Measurements from ENCODE around the gene GABRA5.

GABRA5 gene

DNA sequence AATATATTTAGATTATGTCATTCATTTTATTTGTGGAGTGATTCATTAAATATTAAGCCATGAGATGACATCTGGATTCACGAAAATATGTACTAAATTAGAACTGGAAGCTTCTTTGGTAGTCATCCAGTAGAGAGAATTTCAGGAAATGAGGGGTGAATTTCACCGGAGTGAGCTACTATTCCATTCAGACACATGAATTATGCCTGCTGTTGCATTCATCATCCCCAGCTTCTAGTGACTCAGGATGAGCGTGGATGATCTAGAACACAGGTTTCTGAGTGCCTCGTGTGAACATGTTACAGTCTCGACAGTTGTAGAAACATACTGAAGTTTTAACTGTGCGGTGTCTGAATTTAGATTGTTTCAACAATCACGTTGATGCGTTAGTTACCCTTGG lies 61.2 kb downstream of the GABRA5 start:
- DNase-seq (ENCODE audit: low spot score) = no peak

DNA sequence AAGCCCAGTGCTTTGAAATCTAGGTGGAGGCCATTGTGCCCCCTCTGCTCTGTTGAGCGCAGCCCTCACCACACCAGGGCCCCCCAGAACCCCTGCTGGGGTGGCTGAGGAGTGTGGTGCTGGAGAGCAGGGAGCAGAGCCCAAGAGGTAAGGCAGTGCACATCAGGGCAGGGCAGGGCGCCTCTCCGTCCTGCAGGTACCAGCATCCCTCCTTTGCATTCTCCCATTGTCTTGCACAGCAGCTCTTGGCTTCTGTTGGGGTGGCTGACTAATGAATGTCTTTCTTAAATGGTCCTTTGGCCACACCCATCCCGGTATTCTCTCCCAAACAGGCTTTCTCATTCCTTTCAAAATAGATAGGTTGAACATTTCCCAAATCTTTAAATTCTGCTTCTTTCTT lies 62.7 kb downstream of the GABRA5 start:
- no peak for DNase-seq (ENCODE audit: low spot score)

DNA sequence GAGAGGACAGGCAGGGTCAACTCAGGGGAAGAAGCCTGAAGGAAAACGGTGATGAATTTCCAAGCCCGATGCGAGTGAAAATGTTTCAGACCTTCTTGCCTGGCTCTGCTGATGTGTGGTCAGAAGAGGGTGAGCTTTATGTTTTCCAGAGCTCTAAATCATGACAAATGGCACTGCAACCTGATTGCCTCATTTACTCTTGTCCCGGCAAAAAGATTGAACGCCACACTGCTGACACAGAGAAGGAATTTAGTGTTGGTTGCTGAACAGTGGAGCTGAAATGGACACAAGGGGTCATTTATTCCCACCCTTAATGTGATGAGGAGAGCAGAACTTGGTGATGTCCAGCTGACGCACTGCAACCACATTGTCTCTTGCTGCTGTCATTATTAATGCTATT lies 68.0 kb downstream of the GABRA5 start:
- DNase-seq (ENCODE audit: low spot score) = no peak

DNA sequence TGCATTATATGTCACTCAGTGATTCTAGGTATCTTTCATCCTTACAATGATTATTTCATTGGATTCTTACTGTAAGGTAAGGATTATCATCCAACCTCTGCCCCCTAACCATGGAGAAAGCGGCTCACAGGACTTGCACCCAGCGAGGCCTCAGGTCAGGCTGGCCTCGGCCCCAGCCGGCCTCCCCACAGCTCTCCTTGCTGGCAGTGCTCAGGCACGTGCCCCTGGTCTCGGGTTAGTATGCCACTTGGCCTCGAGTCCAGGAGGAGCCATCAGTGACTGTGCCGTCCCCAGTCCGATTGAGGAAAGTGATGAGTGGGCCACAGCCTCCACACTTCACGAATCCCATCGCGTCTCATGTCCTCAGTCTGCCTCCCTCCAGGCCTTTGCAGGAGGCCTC lies 68.5 kb downstream of the GABRA5 start:
- DNase-seq (ENCODE audit: low spot score) = no peak

DNA sequence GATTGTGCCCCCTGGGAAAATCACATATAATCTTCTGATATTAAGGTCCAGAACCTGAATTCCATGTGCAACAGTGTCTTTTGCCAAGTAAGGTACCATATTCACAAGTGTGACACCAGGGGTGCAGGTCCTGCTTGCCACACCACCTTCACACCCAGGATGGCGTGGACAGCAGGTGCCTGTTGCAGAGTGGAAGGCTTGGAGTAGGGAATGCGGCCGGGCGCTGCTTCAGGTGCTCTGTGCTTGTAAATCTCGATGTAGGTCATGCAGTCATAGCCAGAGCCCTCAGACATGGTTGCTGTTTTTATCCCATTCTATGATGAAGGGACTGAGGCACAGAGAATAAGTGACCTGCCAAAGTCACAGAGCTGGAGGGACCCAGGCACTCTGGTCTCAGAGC lies 69.6 kb downstream of the GABRA5 start:
- no peak for DNase-seq (ENCODE audit: low spot score)

DNA sequence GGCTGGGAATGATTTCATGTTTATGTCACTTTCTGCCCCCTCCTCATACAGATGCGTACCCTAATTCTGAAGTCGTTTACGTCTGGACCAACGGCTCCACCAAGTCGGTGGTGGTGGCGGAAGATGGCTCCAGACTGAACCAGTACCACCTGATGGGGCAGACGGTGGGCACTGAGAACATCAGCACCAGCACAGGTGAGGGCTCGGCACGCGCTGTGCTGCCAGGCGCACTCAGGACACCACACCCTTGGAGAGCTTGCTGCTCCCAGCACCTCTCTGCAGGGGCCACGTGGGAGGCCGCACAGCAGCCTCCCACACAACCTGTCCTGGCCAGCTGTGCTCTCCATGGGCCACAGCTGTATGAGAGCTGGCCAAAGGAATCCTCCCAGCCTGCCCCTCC lies 70.3 kb downstream of the GABRA5 start:
- no peak for DNase-seq (ENCODE audit: low spot score)

DNA sequence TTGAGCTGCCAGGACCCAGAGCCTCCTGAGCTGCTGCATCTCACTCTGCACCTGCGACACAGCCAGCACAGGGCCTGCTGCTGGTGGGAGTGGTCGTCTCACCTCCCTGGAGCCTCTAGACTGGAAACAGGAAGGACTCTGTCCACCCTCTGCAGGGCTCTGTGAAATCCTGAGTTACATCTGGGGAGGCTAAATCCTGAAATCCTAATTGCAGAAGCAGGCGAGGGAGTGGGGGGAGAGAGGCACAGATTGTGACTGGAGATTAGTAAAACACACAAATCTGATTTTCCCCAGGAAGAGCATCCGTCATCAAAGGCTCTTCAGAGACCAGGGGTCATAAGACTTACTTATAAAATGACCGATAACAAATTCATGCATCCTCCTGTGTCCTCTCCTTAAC lies 72.5 kb downstream of the GABRA5 start:
- no peak for DNase-seq (ENCODE audit: low spot score)

DNA sequence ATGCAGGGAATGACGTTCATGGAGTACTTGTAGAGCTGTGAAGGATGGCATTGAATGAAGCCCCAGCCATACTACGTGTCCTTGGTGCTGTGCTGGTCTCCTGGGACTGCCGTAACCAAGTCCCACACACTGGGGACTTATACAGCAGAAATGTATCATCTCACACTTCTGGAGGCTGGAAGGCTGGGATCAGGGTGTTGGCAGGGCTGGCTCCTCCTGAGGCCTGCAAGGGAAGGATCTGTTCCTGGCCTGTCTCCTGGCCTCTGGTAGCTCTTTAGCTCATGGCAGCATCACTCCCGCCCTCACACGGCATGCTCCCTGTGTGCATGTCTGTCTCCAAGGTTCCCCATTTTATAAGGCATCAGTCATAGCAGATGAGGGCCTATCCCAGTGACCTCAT lies 74.6 kb downstream of the GABRA5 start:
- no peak for DNase-seq (ENCODE audit: low spot score)

DNA sequence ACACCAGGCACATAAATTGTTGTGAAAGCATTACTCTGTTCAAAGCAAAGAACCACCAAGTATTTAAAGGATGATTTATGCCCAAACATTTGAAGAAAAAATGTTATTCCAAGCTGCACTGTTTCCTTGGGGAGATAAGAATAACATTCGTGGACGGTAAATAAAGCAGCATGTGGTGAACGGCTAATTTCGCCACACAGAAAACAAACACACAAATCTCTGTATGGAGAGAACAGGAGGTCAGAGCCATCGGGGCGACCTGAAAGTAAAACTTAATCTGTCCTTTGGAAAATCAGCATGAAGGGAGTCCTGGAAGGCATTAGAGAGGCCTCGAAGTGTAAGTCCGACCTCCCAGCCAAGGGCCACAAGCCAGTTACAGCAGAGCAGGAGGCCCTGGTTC lies 77.0 kb downstream of the GABRA5 start:
- no peak for DNase-seq (ENCODE audit: low spot score)

DNA sequence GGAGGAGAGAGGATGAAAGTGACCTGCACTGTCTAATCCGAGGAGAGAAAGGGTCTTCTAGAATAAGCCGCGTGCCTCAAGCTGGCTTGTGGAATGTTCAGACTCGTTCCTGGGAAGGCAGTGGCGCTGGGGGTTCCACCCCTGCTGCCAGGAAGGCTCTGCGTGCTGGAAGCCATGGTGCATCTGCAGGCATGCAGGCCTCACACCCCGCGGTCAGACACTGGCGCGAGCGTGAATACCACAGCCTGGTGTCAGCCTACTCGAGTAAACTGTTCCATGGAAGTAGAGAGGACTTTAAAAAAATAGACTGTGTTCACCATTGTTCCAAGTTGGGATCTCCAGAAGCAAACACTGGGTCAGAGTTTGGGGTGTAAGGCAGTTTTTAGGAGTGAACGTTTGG lies 78.2 kb downstream of the GABRA5 start:
- DNase-seq (ENCODE audit: low spot score) = no peak

DNA sequence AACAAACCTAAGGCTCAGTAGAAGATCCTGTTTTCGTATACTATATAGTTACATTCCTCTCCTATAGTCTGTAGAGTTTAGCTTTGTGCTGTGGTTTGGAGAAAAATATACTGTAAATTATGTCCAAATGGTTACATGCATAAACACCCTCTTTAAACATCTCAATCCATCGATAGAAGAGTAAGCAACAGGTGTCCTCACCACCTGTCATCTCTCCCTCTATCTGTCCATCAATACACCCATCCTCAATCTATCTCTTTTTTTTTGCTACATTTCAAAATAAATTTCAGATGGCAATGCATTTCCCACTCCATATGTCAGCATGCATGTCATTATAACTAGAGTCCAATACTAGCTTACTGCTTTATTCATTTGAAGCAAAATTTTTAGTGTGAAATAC lies 83.1 kb downstream of the GABRA5 start:
- no peak for DNase-seq (ENCODE audit: low spot score)

DNA sequence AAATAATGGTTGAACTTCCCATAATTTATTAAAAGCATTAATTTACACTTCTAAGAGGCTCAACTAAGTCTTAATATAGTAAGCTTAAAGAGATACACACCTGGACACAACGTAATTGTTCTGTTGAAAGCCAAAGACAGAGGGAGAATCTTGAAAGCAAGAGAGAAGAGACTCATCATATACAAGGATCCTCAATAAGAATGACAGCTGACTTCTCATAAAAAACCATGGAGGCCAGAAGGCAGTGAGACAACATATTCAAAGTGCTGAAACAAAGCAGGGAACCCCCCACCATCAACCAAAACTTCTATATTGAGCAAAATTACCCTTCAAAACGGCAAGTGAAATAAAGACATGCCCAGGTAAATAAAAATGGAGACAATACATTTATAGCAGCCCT lies 87.5 kb downstream of the GABRA5 start:
- no peak for DNase-seq (ENCODE audit: low spot score)

DNA sequence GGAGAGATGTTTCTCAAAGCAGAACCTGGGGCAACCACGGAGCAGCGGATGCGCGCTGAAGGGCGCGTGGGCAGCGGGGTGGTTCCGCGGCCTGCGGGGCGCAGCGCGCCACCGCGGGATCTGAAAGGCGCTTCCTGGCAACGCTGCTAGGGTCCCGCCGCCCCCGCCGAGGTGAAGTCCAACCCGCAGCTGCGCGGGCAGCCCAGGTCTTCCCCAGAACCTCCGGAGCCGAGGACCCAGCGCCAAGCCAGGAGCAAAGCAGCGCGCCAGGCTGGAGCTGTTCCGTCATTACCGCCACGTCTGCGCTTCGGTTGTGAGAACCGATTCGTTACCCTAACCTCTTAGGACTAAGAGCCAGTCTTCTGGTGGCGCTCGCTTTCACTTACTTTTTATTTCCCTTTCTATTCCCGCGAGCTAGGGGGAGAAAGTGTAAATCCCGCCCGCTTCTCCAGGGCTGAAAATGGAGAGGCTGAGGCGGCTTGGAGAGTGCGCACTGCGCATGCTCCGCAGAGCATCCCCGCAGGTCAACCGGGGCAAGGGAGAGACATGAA lies 100.9 kb downstream of the GABRA5 start:
- DNase-seq (ENCODE audit: low spot score) = no peak

DNA sequence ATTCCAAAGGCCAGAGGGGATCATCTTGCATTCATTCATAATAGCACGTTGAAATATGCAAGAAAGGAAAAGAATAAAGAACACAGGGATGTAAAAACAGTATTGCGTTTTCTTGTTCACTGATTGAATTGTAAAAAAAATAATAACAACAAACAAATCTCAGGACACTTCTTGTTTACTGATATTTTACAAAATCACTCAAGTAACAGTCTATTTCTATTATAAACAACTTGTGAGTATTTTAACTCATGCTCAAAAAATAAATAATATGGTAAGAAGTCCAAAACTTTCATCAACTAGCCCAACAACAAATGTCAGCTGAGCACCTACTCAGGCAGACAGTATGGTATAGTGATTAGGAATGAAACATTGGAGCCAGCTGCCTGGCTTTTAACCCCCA lies 101.9 kb downstream of the GABRA5 start:
- no peak for DNase-seq (ENCODE audit: low spot score)

DNA sequence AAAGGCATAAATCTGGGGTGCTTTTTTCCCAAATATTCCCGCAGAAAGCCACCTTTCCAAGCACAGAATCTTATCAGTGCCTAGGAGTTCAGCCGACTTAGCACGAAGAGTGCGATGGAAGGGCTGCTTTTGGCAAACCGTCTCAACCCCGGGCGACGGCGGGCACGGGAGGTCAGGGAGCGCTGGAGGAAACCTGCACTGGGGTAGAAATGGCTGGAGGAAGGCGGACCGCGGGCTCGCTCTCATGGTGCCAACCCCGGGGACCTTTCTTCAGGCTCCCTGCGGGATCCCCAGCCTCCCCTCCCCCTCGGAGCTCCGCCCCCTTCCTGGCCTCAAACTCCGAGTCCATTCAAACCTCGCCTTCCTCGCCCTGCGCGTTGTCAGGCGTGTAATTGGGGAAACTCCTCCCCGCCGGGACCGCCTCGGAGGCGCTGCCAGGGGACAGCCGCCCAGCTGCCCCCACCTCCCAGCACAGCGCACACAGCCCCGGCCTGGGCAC lies 103.9 kb downstream of the GABRA5 start, which contains the start of gene GABRG3:
GABRG3 (plus strand) TSS at position 470 of the 499 bp plus-strand sequence.
- no peak for DNase-seq (ENCODE audit: low spot score)

DNA sequence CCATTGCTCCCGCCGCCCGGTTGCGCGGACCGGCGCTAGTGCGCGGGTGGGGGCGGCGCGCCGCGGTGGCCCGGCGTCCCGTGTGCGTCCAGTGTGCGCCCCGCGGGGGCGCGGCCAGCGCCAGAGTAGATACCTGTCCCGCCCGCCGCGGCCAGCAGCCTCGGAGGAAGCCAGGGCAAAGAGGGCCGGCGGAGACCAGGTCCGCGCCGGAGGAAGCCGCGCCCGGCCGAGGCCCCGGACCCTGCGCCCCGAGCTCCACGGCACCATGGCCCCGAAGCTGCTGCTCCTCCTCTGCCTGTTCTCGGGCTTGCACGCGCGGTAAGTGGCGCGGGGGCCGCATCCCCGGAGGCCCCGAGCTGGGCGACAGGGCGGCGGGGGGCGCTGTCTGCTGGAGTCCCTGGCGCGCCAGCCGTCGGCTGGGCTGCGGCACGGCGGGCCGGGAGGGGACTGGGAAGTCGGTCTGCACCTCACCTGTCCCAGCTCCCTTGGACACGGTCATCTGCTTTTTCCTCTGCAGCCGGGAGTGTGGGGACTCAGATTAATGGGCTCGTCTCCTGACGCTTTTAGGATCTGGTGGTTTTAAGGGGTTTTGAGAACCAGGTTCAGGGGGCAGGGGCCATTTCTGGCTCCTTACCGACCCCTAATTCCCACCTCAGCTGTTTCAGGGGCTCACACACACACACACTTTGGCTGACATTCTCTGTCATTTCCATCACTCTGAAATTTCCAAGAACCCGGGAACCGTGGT lies 104.6 kb downstream of the GABRA5 start:
- no peak for DNase-seq (ENCODE audit: low spot score)

DNA sequence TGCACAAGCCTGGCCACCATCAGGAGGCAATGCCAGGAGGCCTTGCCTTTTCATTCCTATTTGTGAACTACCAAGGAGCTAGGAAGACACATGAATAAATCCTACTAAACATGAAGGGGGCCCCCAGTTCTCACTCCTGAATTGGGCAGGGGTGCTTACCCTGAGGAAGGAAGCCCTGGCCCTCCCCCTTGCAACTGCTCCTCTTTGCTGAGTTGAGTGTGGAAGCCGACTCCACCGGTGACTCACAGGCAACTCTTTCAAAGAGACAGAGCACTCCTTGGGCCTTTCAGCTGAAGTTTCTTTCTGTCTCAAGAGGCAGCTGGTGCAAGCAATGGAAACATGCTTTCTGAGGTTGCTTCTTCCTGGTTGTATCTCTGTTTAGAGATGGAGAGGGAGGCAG lies 105.8 kb downstream of the GABRA5 start:
- DNase-seq (ENCODE audit: low spot score) = no peak

DNA sequence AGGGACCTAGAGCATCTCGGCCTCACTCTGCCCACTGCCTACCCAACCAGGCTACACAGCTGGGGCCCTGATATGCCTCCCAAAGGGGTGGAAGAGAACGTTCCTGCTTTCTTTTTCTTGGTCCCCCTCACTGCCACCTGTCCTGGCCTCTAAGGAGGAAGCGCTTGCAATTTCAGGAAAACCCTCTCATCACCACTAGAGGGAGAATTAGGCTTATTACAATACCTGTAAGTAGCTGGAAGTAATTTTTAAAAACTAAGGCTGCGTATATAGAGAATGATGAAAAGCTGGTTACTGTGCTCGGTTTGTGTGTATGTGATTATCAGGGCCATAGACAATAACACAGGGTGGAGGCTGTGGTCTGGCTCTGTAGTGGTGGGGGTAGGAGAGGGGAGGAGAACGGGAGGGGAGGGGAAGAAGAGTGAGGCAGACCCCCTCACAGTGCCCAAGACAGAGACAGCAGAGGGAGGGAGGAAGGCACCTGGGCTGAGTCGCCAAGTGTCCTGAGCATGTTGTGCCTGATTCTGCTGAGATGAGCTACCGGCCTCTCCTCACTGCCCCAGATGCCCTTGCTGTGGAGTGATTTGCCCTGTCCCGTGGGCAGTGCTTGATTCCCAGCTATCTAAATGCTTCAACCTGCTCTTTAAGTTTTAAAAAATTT lies 107.4 kb downstream of the GABRA5 start:
- no peak for DNase-seq (ENCODE audit: low spot score)

DNA sequence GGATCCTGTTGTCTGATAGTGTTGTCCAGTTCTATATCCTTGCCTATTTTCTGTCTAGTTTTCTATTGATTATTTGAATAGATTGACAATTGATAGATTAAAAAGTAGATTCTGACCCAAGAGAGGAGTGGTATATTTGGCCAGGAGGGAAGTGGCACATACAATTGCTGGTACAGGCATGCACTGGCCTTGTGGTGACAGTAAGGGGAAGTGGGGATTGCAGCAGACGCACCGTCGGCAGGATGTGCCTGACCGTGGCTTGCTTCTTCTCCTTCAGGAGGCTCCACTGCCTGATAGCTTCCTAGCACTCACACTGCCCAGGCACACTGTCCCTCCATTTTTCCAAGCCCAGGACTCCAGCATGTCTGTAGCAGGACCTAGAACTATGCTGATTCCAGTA lies 114.6 kb downstream of the GABRA5 start:
- DNase-seq (ENCODE audit: low spot score) = no peak

DNA sequence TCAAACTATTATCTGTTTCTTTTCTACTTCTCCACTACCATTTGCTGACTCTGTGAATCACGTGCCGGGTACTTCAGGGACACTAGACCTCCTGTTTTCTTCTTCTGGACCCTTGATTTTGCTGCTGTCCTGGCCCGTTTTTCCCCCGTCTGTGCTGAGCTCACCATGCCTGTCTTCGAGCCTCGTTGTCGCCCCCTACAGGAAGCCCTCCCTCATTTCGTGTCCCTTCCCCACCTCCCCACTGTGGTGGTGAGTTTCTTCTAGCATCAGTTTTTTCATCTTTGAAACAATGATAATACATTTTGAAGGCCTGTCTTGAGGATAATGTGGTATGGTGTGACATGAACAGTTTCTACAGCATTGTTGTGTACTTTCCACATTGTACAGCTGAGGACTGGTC lies 117.0 kb downstream of the GABRA5 start:
- DNase-seq (ENCODE audit: low spot score) = no peak

DNA sequence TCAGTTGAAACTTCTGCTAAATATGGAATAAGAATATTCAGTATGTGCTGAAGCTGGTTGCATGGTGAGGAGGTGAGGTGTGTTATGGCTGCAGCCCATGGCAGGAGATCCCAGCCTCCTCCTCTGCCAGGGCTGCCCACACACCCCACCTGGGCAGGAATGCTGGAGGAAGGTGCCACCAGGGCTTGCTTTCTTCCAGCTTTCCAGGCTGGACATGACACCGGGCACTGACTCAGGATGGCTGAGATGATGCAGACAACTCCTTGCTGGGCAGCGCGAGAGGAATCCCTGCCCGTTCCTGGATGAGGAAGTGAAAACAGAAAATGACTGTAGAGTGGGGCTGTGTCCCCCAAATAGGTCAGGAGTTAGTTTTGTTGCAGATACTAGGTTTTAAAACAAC lies 118.2 kb downstream of the GABRA5 start:
- DNase-seq (ENCODE audit: low spot score) = no peak

DNA sequence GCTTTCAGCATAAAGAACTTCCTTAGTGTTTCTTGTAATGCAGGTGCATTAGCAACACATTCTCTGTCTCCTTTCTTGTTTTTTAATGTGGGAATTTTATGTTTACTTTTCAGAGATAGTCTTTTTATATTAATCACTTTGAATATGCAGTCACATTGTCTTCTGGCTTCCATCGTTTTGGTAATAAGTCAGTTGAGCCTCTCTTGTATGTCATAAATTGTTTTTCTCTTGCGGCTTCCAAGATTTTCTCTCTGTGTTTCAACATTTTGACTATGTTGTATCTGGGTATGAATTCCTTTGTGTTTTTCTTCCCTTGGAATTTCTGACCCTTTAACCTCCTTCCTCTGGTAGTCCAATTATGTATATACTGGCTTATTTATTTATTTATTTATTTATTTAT lies 129.4 kb downstream of the GABRA5 start:
- DNase-seq (ENCODE audit: low spot score) = no peak

Data from GM03348 (cell line).